ENCODE data around the gene KRTAP25-1. TPM values are rescaled to one million over a fixed set of nuclear protein-coding genes. Genes with fewer than 3 reads are reported as not detected.

Gene KRTAP25-1
- total RNA-seq, 4 donors from 2014 or later, result not detected

Other genes starting within 250 kb of the KRTAP25-1 start
- gene CLDN17, start 122.7 kb downstream of the KRTAP25-1 start, total RNA-seq, result 10 to 100 TPM in 1 of 4 donors, 1 to 10 TPM in 1, under 1 TPM in 2; 0.53 to 27.4 (median 0.99) TPM
- gene CLDN8, start 73.4 kb downstream of the KRTAP25-1 start, total RNA-seq, result 1 to 10 TPM; 1.9 to 7.7 (median 3.6) TPM
- not detected for gene KRTAP24-1, start 6.6 kb downstream of the KRTAP25-1 start, total RNA-seq
- not detected for gene KRTAP26-1, start 30.8 kb upstream of the KRTAP25-1 start, total RNA-seq
- gene KRTAP27-1, start 48.2 kb upstream of the KRTAP25-1 start, total RNA-seq, result not detected
- not detected for gene KRTAP23-1, start 59.1 kb upstream of the KRTAP25-1 start, total RNA-seq
- not detected for gene KRTAP13-2, start 82.8 kb upstream of the KRTAP25-1 start, total RNA-seq
- not detected for gene KRTAP13-1, start 106.5 kb upstream of the KRTAP25-1 start, total RNA-seq
- not detected for gene KRTAP13-3, start 136.4 kb upstream of the KRTAP25-1 start, total RNA-seq
- gene KRTAP13-4, start 140.7 kb upstream of the KRTAP25-1 start, total RNA-seq, result not detected
- not detected for gene KRTAP15-1, start 150.8 kb upstream of the KRTAP25-1 start, total RNA-seq
- gene KRTAP19-1, start 190.9 kb upstream of the KRTAP25-1 start, total RNA-seq, result not detected
- gene KRTAP19-2, start 197.9 kb upstream of the KRTAP25-1 start, total RNA-seq, result not detected
- not detected for gene KRTAP19-3, start 202.5 kb upstream of the KRTAP25-1 start, total RNA-seq
- not detected for gene KRTAP19-4, start 207.7 kb upstream of the KRTAP25-1 start, total RNA-seq
- gene KRTAP19-5, start 212.6 kb upstream of the KRTAP25-1 start, total RNA-seq, result not detected